Karpas-422 (cell line): ENCODE data around the gene RAB26. TPM values are rescaled to one million over a fixed set of nuclear protein-coding genes. Genes with fewer than 3 reads are reported as not detected.

Experiments used
- DNase-seq: peaks from one replicate; pipeline ENCODE4 v3.0.0-alpha.2; 2015
- H2AFZ ChIP-seq: fragments of 200-600 bp; sonication (generic); 2 replicates; pipeline ENCODE4 v1.6.1; 2014; ENCODE audit warnings: antibody characterized with exemption, low read length, mixed read lengths
- H3K27ac ChIP-seq: fragments of 200-600 bp; sonication (generic); 2 replicates; pipeline ENCODE4 v1.5.1; 2014; ENCODE audit warnings: mild to moderate bottlenecking, low read length, moderate library complexity
- H3K27me3 ChIP-seq: fragments of 200-600 bp; sonication (generic); 2 replicates; pipeline ENCODE4 v1.6.1; 2014; ENCODE audit warnings: low read length, mixed read lengths
- H3K36me3 ChIP-seq: fragments of 200-600 bp; sonication (generic); 2 replicates; pipeline ENCODE4 v1.6.1; 2014; ENCODE audit warnings: low read length, mixed read lengths; ENCODE audit not compliant: insufficient read depth
- H3K4me1 ChIP-seq: fragments of 200-600 bp; sonication (generic); 2 replicates; pipeline ENCODE4 v1.6.1; 2014; ENCODE audit warnings: mild to moderate bottlenecking, low read length, mixed read lengths
- H3K4me2 ChIP-seq: fragments of 200-600 bp; sonication (generic); 2 replicates; pipeline ENCODE4 v1.6.1; 2014; ENCODE audit warnings: low read length, low read depth, mild to moderate bottlenecking; ENCODE audit not compliant: poor library complexity, severe bottlenecking
- H3K4me3 ChIP-seq: fragments of 200-600 bp; sonication (generic); 2 replicates; pipeline ENCODE4 v1.5.1; 2014; ENCODE audit warnings: mild to moderate bottlenecking, antibody characterized with exemption, low read length, mixed read lengths
- H3K79me2 ChIP-seq: fragments of 200-600 bp; sonication (generic); 2 replicates; pipeline ENCODE4 v1.6.1; 2014; ENCODE audit warnings: mild to moderate bottlenecking, low read length, mixed read lengths
- H3K9ac ChIP-seq: fragments of 200-600 bp; sonication (generic); 2 replicates; pipeline ENCODE4 v1.6.0; 2014; ENCODE audit warnings: low read length
- H3K9me2 ChIP-seq: fragments of 200-600 bp; sonication (generic), shearing (Covaris generic); replicated peaks from 2 replicates; pipeline ENCODE4 v1.6.0; 2014; ENCODE audit warnings: mild to moderate bottlenecking, low read length, moderate library complexity; ENCODE audit not compliant: insufficient read depth
- H3K9me3 ChIP-seq: fragments of 300-700, 200-600 bp; sonication (generic); 2 replicates; pipeline ENCODE4 v1.6.1; 2014; ENCODE audit warnings: low read length, mixed read lengths
- H4K20me1 ChIP-seq: fragments of 200-600 bp; sonication (generic); 2 replicates; pipeline ENCODE4 v1.6.1; 2014; ENCODE audit warnings: mild to moderate bottlenecking, antibody characterized with exemption, low read length, low read depth; ENCODE audit not compliant: insufficient read depth
- total RNA-seq: library from RNA; depleted of rRNA; stranded (reverse); fragments of >200 nt; shearing (Covaris generic); gene quantifications from 2 replicates; pipeline ENCODE4 v1.2.3, GENCODE V29; 2014; ENCODE audit warnings: low replicate concordance

Gene RAB26
- total RNA-seq, 1 experiment from 2014 or later, result 12.8 TPM

DNA sequence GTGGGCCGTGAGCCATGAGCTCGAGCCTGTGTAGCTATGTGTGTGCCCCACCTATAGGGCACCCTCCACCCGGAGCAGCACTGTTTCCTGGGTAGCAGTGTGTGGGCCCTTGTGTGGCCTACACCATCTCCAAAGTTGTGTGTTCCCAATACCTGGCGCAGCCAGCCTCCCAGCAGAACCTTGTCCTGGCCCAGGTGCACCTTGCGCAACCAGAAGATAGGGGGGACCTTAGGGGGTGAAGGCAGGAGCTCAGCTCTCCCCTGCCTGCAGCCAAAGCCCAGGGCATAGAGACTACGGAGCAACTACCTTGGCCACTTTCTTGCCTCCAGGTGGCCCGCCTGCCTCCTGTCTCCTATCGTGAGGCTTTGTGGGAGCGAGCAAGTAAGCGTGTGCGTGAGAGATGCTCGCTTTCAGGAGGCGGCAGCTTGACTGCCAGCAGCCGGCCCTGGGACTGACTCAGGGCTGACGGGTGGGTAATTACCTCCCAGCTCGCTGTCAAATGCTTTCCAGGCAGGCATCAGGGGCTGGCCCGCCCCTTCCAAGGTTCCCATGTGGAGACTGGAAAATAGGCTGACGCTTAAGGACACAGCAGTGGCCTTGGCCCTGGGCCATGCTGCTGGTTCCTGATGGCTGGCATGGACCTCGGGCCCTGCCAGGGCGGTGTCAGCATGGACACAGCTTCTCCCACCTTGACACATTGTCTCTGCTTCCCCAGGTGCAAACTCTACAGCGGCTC is 26.1 kb downstream of the RAB26 start:
- no peaks in the 10 kb centered on the region for H3K4me1 ChIP-seq
- H3K4me3 ChIP-seq, result no peak overlapping the region
- H2AFZ ChIP-seq, result no peak overlapping the region
- H3K27ac ChIP-seq, result no peak overlapping the region
- H4K20me1 ChIP-seq, result no peaks in the 10 kb centered on the region
- H3K9ac ChIP-seq, result no peak overlapping the region
- no peak overlapping the region for H3K4me2 ChIP-seq
- no peaks in the 10 kb centered on the region for H3K27me3 ChIP-seq
- no peak for DNase-seq
- peaks cover 19% of the 10 kb centered on the region for H3K36me3 ChIP-seq
- no peaks in the 10 kb centered on the region for H3K79me2 ChIP-seq
- no peaks in the 10 kb centered on the region for H3K9me3 ChIP-seq
- no peaks in the 10 kb centered on the region for H3K9me2 ChIP-seq

DNA sequence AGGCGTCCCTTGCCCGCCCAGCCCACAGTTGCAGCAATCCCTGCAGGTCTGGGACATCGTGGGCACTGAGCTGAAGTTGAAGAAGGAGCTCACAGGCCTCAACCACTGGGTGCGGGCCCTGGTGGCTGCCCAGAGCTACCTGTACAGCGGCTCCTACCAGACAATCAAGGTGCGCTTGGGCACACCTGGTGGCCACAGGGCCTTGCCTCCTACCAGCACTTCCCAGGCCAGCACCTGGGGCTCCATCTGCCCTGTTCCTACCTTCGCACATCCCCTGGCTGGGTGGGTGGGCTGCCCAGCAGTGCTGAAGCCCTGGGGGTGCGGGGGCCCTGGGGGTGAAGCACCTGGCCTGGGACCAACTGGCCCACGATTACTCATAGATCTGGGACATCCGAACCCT is 27.0 kb downstream of the RAB26 start:
- Histone ChIP-seq H3K9me2 (no peaks in the 10 kb centered on the region), H3K4me3 (no peak overlapping the region), H3K9ac (no peak overlapping the region), H4K20me1 (no peaks in the 10 kb centered on the region), H3K4me2 (no peak overlapping the region), H2AFZ (no peak overlapping the region), H3K9me3 (no peaks in the 10 kb centered on the region), H3K36me3 (peaks cover 19% of the 10 kb centered on the region), H3K79me2 (no peaks in the 10 kb centered on the region), H3K4me1 (no peaks in the 10 kb centered on the region), H3K27me3 (no peaks in the 10 kb centered on the region), H3K27ac (no peak overlapping the region)
- no peak for DNase-seq

DNA sequence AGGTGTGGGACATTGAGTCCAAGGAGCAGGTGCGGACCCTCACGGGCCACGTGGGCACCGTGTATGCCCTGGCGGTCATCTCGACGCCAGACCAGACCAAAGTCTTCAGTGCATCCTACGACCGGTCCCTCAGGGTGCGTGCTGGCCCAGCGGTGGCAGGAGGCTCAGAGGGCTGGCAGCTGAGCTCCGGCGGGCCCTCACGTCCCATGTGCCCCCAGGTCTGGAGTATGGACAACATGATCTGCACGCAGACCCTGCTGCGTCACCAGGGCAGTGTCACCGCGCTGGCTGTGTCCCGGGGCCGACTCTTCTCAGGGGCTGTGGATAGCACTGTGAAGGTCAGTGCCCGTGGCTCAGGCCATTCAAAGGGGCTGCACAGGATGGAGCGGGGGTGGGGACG is 27.6 kb downstream of the RAB26 start:
- no peak overlapping the region for H3K4me3 ChIP-seq
- no peak for DNase-seq
- peaks cover 19% of the 10 kb centered on the region for H3K36me3 ChIP-seq

DNA sequence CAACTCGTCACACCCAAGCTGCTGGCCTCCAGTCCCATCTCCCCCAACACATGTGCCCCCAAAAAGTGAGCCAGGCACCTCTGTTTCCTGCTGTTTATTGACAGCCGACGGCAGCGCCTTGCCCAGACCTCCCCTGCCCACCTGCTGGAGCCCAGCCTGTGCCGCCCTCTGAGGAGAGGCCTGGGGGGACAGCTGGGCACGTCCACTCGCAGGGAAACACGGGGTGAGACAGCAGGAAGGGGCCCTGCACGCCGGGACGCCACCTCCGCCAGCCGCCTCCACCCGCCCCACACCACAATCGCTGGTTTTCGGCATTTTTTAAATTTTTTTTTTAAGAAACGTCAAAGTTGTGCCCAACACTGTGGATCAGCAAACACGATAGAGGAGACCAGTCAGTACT is 28.7 kb downstream of the RAB26 start:
- no peaks in the 10 kb centered on the region for H4K20me1 ChIP-seq
- no peaks in the 10 kb centered on the region for H3K27me3 ChIP-seq
- H3K9me3 ChIP-seq, result no peaks in the 10 kb centered on the region
- no peak overlapping the region for H3K4me2 ChIP-seq
- H3K79me2 ChIP-seq, result no peaks in the 10 kb centered on the region
- H3K4me1 ChIP-seq, result no peaks in the 10 kb centered on the region
- DNase-seq, result no peak
- H3K9ac ChIP-seq, result no peak overlapping the region
- no peaks in the 10 kb centered on the region for H3K9me2 ChIP-seq
- no peak overlapping the region for H2AFZ ChIP-seq
- no peak overlapping the region for H3K27ac ChIP-seq
- H3K4me3 ChIP-seq, result no peak overlapping the region
- H3K36me3 ChIP-seq, result peaks cover 19% of the 10 kb centered on the region

More for the DNA sequence above, 27.6 kb downstream of the RAB26 start:
- H3K4me2 ChIP-seq, result no peak overlapping the region
- no peak overlapping the region for H3K9ac ChIP-seq
- H3K79me2 ChIP-seq, result no peaks in the 10 kb centered on the region
- no peaks in the 10 kb centered on the region for H4K20me1 ChIP-seq
- H3K27ac ChIP-seq, result no peak overlapping the region
- no peaks in the 10 kb centered on the region for H3K9me2 ChIP-seq
- no peak overlapping the region for H2AFZ ChIP-seq
- no peaks in the 10 kb centered on the region for H3K27me3 ChIP-seq
- H3K9me3 ChIP-seq, result no peaks in the 10 kb centered on the region
- no peaks in the 10 kb centered on the region for H3K4me1 ChIP-seq

DNA sequence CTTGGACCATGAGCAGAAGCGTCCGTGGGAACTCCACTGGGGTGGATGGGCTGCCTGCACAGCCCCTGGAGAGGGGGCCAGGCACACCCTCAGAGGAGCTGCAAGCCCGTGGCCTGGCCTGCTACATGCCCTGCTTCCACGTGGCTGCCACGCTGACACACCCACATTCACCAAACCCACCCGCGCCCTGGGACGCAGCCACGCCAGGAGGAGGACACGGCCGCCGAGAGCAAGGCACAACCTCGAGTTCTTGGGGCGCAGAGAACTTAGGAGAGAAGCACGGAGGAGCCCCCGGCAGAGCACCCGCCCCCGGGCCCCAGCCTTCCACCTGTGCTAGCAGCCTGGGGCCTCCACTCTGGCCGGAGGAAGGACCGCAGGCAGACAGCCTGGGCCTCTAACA is 29.1 kb downstream of the RAB26 start:
- no peak overlapping the region for H2AFZ ChIP-seq
- DNase-seq, result no peak
- peaks cover 19% of the 10 kb centered on the region for H3K36me3 ChIP-seq
- no peaks in the 10 kb centered on the region for H3K9me2 ChIP-seq
- H3K79me2 ChIP-seq, result no peaks in the 10 kb centered on the region
- no peak overlapping the region for H3K9ac ChIP-seq
- no peaks in the 10 kb centered on the region for H3K27me3 ChIP-seq
- no peak overlapping the region for H3K4me3 ChIP-seq
- H4K20me1 ChIP-seq, result no peaks in the 10 kb centered on the region
- no peak overlapping the region for H3K27ac ChIP-seq
- H3K4me1 ChIP-seq, result no peaks in the 10 kb centered on the region
- no peak overlapping the region for H3K4me2 ChIP-seq
- H3K9me3 ChIP-seq, result no peaks in the 10 kb centered on the region

DNA sequence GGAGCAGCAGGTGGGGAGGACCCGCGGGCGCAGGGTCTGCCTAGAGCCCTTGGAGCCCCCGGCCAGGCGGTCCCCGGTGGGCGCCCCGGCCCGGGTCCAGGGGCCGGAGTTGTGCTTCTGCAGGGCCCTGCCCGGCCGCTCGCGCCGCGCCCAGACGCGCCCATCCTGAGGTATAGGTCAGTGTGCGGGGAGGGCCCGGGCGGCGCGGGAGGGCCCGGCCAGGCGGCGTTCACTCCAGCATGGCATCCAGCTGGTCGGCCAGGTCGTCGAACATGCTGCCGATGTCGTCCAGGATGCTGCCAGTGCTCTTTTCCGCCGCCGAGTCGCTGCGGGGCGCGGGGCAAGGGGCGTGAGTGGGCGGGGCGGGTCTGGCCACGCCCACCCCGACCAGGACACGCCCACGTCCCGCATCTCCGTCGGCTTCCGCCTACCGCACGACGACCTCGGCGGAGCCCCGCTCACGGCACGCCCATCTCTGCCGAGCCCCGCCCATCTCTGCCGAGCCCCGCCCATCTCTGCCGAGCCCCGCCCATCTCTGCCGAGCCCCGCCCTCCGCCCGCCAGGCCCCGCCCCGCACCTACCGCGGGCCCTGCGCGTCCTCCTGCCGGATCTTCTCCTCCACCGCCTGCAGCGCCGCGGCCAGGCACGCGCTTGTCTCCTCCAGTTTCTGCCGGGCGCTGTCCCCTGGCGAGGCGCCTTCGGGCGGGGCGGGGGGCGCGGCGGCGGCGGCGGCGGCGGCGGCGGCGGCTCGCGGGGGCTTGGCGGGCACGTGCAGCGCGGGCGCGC is 30.1 kb downstream of the RAB26 start:
- Histone ChIP-seq H3K9ac (no peak overlapping the region), H3K27ac (no peak overlapping the region), H3K9me3 (no peaks in the 10 kb centered on the region), H3K9me2 (no peaks in the 10 kb centered on the region), H3K4me2 (no peak overlapping the region), H3K4me1 (0 out of 2 replicates have a peak, but pooled peaks cover 3% of the 10 kb centered on the region), H3K36me3 (peaks cover 19% of the 10 kb centered on the region), H3K27me3 (no peaks in the 10 kb centered on the region), H3K4me3 (no peak overlapping the region), H4K20me1 (no peaks in the 10 kb centered on the region), H2AFZ (no peak overlapping the region), H3K79me2 (no peaks in the 10 kb centered on the region)
- no peak for DNase-seq

DNA sequence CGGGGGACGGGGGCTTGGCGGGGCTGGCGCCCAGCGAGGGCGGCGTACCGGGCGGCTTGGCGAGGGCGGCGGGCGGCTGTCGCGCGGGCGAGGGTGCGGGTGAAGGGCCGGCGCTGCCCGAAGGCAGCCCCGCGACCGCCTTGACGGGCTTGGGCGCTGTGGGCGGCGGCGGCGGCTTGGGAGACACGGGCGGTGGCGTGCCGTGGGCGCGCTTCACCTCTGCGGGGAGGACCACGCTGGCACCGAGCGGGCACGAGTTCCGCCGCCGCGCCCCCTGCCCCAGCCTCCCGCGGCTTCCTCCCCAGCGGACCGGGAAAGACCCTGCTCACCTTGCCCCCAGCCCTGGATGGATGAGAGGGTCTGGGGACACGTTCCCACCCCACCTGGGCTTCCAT is 30.7 kb downstream of the RAB26 start:
- no peak for DNase-seq
- Histone ChIP-seq H3K27me3 (no peaks in the 10 kb centered on the region), H3K9me2 (no peaks in the 10 kb centered on the region), H2AFZ (no peak overlapping the region), H3K4me2 (no peak overlapping the region), H3K9ac (no peak overlapping the region), H3K79me2 (no peaks in the 10 kb centered on the region), H3K36me3 (peaks cover 16% of the 10 kb centered on the region), H3K4me3 (no peak overlapping the region), H3K4me1 (0 out of 2 replicates have a peak, but pooled peaks cover 3% of the 10 kb centered on the region), H3K27ac (no peak overlapping the region), H4K20me1 (no peaks in the 10 kb centered on the region), H3K9me3 (no peaks in the 10 kb centered on the region)

DNA sequence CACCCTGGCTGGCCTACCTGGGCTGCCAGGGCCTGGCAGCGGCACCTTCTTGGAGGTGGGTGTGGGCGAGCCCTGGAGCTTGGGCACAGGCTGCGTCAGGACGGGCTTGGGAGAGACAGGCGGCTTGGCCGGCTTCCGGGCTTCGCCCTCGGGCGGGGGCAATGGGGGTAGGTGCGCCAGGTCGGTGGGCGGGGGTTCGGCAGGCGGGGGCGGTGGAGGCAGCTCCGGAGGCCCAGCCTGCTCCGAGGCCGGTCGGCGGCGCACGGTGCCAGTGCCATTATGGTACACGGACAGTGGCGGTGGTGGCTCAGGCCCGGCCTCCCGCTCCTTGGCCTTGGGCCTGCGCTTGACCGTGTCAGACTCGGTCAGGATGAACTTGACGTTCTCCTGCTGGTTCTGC is 31.2 kb downstream of the RAB26 start:
- Histone ChIP-seq H3K9me3 (no peaks in the 10 kb centered on the region), H3K4me1 (0 out of 2 replicates have a peak, but pooled peaks cover 3% of the 10 kb centered on the region), H4K20me1 (no peaks in the 10 kb centered on the region), H3K79me2 (no peaks in the 10 kb centered on the region), H3K27me3 (no peaks in the 10 kb centered on the region), H3K9ac (no peak overlapping the region), H3K4me2 (no peak overlapping the region), H3K9me2 (no peaks in the 10 kb centered on the region), H3K4me3 (no peak overlapping the region), H3K36me3 (peaks cover 16% of the 10 kb centered on the region), H2AFZ (no peak overlapping the region), H3K27ac (no peak overlapping the region)
- DNase-seq, result no peak
